Ovary (tissue), 3 donors: ENCODE data around the gene MRTFA.

Experiments
- CTCF ChIP-seq, 3 donors: fragments of 450-650 bp in 2 of 3; fragments of 200-600 bp in 1 of 3; IDR thresholded peaks; one replicate each; pipeline versions ENCODE4 v1.5.1 to v1.8.0; 2016 to 2022; ENCODE audit warnings: antibody characterized with exemption in 3 of 3, mild to moderate bottlenecking in 1 of 3
- POLR2A ChIP-seq: fragments of 450-650 bp; IDR thresholded peaks from one replicate; pipeline ENCODE4 v1.6.1; 2017; ENCODE audit warnings: antibody characterized with exemption, mild to moderate bottlenecking, moderate library complexity
- donor health status: DM: no; HTN: no; CAD: no.

- TF ChIP-seq CTCF (IDR thresholded peaks at IDR 0.05), result no peak
- TF ChIP-seq POLR2A, result no peak
Observed at GRCh38 chr22:40609216-40609615, 27.3 kb downstream of the MRTFA start.
